ENCODE measurements around the gene PRKCH. TPM values are rescaled to one million over a fixed set of nuclear protein-coding genes. Genes with fewer than 3 reads are reported as not detected.

The PRKCH gene
- total RNA-seq, 2 donors from 2014 or later, result 27.6 to 33.9 TPM

- DNase-seq (ENCODE audit: low spot score), result no peak
- H3K27ac ChIP-seq, result no peak overlapping the region
- intact Hi-C loops (cut with DNase I), result no loop called here
- H3K4me1 ChIP-seq (replicated peaks), result peaks cover 3% of the 10 kb centered on the region
- 84% methylated on average over 5 of the region's 5 CpGs for WGBS
- H3K27me3 ChIP-seq (replicated peaks; ENCODE audit: insufficient read depth), result no peaks in the 10 kb centered on the region
- H3K9me3 ChIP-seq, result no peaks in the 10 kb centered on the region
- H3K4me3 ChIP-seq, result no peak overlapping the region
- H3K36me3 ChIP-seq, result no peaks in the 10 kb centered on the region
- TF ChIP-seq POLR2AphosphoS5 (IDR thresholded peaks at IDR 0.05) (no peak), CTCF (IDR thresholded peaks at IDR 0.05) (no peak), POLR2A (IDR thresholded peaks at IDR 0.05) (no peak)
Observed at GRCh38 chr14:61362072-61362750, 40.8 kb downstream of the PRKCH start.

- no peaks in the 10 kb centered on the region for H3K9me3 ChIP-seq
- H3K4me1 ChIP-seq (replicated peaks), result peaks cover 3% of the 10 kb centered on the region
- no peaks in the 10 kb centered on the region for H3K27me3 ChIP-seq (replicated peaks; ENCODE audit: insufficient read depth)
- intact Hi-C loops (cut with DNase I), result no loop called here
- TF ChIP-seq POLR2AphosphoS5 (IDR thresholded peaks at IDR 0.05) (no peak), CTCF (IDR thresholded peaks at IDR 0.05) (no peak), POLR2A (IDR thresholded peaks at IDR 0.05) (no peak)
- H3K4me3 ChIP-seq, result no peak overlapping the region
- DNase-seq (ENCODE audit: low spot score), result no peak
- H3K36me3 ChIP-seq, result no peaks in the 10 kb centered on the region
- H3K27ac ChIP-seq, result no peak overlapping the region
- WGBS, result 88% methylated on average over 2 of the region's 2 CpGs
Observed at GRCh38 chr14:61364243-61364642, 42.9 kb downstream of the PRKCH start.

- H3K9me3 ChIP-seq, result no peaks in the 10 kb centered on the region
- H3K27ac ChIP-seq, result no peak overlapping the region
- 67% methylated on average over 3 of the region's 3 CpGs for WGBS
- intact Hi-C loops (cut with DNase I), result no loop called here
- no peak overlapping the region for H3K4me3 ChIP-seq
- H3K36me3 ChIP-seq, result no peaks in the 10 kb centered on the region
- H3K27me3 ChIP-seq (replicated peaks; ENCODE audit: insufficient read depth), result no peaks in the 10 kb centered on the region
- TF ChIP-seq POLR2A (IDR thresholded peaks at IDR 0.05) (no peak), CTCF (IDR thresholded peaks at IDR 0.05) (no peak)
- H3K4me1 ChIP-seq (replicated peaks), result peaks cover 3% of the 10 kb centered on the region
- no peak for DNase-seq (ENCODE audit: low spot score)
Observed at GRCh38 chr14:61365667-61366212, 44.4 kb downstream of the PRKCH start.

GRCh38 chr14:61368114-61368710 is 46.8 kb downstream of the PRKCH start:
- H3K27ac ChIP-seq, result no peak overlapping the region

More at GRCh38 chr14:61368114-61368710, 46.8 kb downstream of the PRKCH start:
- Histone ChIP-seq H3K36me3 (no peaks in the 10 kb centered on the region), H3K9me3 (no peaks in the 10 kb centered on the region), H3K27me3 (replicated peaks; ENCODE audit: insufficient read depth) (no peaks in the 10 kb centered on the region), H3K4me1 (replicated peaks) (no peaks in the 10 kb centered on the region), H3K4me3 (no peak overlapping the region)
- intact Hi-C loops (cut with DNase I), result no loop called here
- TF ChIP-seq POLR2AphosphoS5 (IDR thresholded peaks at IDR 0.05) (no peak), POLR2A (IDR thresholded peaks at IDR 0.05) (no peak), CTCF (IDR thresholded peaks at IDR 0.05) (no peak)
- no peak for DNase-seq (ENCODE audit: low spot score)
- 66% methylated on average over 5 of the region's 5 CpGs for WGBS
